Neural progenitor cell (in vitro differentiated cells): ENCODE results near the gene BRWD1. TPM values are rescaled to one million over a fixed set of nuclear protein-coding genes. Genes with fewer than 3 reads are reported as not detected.
A peak's percentile ranks its signal among the peaks of the same experiment; 100 is the strongest.

Experiments
- DNase-seq: peaks from one replicate; pipeline ENCODE4 v3.0.0-alpha.2; 2016; ENCODE audit warnings: low spot score
- H2AFZ ChIP-seq: fragments of 200-600 bp; sonication (generic); replicated peaks from 2 replicates; pipeline ENCODE4 v1.6.1; 2016; ENCODE audit warnings: antibody characterized with exemption
- H3F3A ChIP-seq: fragments of 200-600 bp; sonication (generic); 2 replicates; pipeline ENCODE4 v1.6.1; 2016; ENCODE audit warnings: antibody characterized with exemption, low read depth
- H3K27ac ChIP-seq: fragments of 200-600 bp; sonication (generic); 2 replicates; pipeline ENCODE4 v1.5.1; 2016; ENCODE audit warnings: mild to moderate bottlenecking
- H3K27me3 ChIP-seq: fragments of 200-600 bp; sonication (generic); 2 replicates; pipeline ENCODE4 v1.6.1; 2016; ENCODE audit warnings: mild to moderate bottlenecking, moderate library complexity
- H3K36me3 ChIP-seq: fragments of 200-600 bp; sonication (generic); 2 replicates; pipeline ENCODE4 v1.5.1; 2016
- H3K4me1 ChIP-seq: fragments of 200-600 bp; sonication (generic); 2 replicates; pipeline ENCODE4 v1.6.1; 2016; ENCODE audit warnings: mixed run types
- H3K4me2 ChIP-seq: fragments of 200-600 bp; sonication (generic); 2 replicates; pipeline ENCODE4 v1.6.1; 2016
- H3K4me3 ChIP-seq: fragments of 200-600 bp; sonication (generic); 2 replicates; pipeline ENCODE4 v1.5.1; 2016
- H3K79me2 ChIP-seq: fragments of 200-600 bp; sonication (generic); 2 replicates; pipeline ENCODE4 v1.6.1; 2016; ENCODE audit warnings: low read depth
- H3K9ac ChIP-seq: fragments of 200-600 bp; sonication (generic); 2 replicates; pipeline ENCODE4 v1.6.1; 2016
- H3K9me3 ChIP-seq: fragments of 200-600 bp; sonication (generic); 2 replicates; pipeline ENCODE4 v1.5.1; 2016; ENCODE audit warnings: low read depth
- H4K20me1 ChIP-seq: fragments of 200-600 bp; sonication (generic); 2 replicates; pipeline ENCODE4 v1.6.1; 2016; ENCODE audit warnings: low read depth
- H3K27ac Mint-ChIP-seq: 3 replicates; pipeline ENCODE4 v1.8.0; 2021; ENCODE audit warnings: mixed read lengths
- H3K27me3 Mint-ChIP-seq: 2 replicates; pipeline ENCODE4 v1.8.0; 2022; ENCODE audit warnings: low read depth, mild to moderate bottlenecking, inconsistent platforms, moderate library complexity, mixed read lengths; ENCODE audit not compliant: insufficient read depth
- H3K36me3 Mint-ChIP-seq: 3 replicates; pipeline ENCODE4 v1.8.0; 2021; ENCODE audit warnings: mixed read lengths
- H3K4me1 Mint-ChIP-seq: 3 replicates; pipeline ENCODE4 v1.8.0; 2021; ENCODE audit warnings: mixed read lengths
- H3K4me3 Mint-ChIP-seq: 3 replicates; pipeline ENCODE4 v1.8.0; 2021; ENCODE audit warnings: mild to moderate bottlenecking, moderate library complexity, mixed read lengths
- H3K9me3 Mint-ChIP-seq: 3 replicates; pipeline ENCODE4 v1.8.0; 2020; ENCODE audit warnings: mixed read lengths
- CTCF ChIP-seq: fragments of 200-600 bp; sonication (generic); IDR thresholded peaks from 2 replicates; pipeline ENCODE4 v1.5.1; 2017; ENCODE audit warnings: antibody characterized with exemption, mild to moderate bottlenecking
- EZH2 ChIP-seq: fragments of 200-600 bp; sonication (generic); IDR thresholded peaks from 2 replicates; pipeline ENCODE4 v1.6.1; 2017; ENCODE audit warnings: antibody characterized with exemption, mild to moderate bottlenecking, moderate library complexity
- EZH2phosphoT487 ChIP-seq: fragments of 200-600 bp; sonication (generic); IDR thresholded peaks from 2 replicates; pipeline ENCODE4 v1.6.1; 2017; ENCODE audit warnings: antibody characterized with exemption
- total RNA-seq: library from RNA; depleted of rRNA; stranded (reverse); fragments of >200 nt; gene quantifications from 2 replicates; pipeline ENCODE4 v1.2.3, GENCODE V29; 2015; ENCODE audit warnings: low replicate concordance

Gene BRWD1
- total RNA-seq, 1 donor from 2014 or later = 130 TPM

- peak overlapping the region; percentile 0 for H3K27ac Mint-ChIP-seq
- no peak overlapping the region for H3K4me3 Mint-ChIP-seq
- peaks cover 6% of the 10 kb centered on the region for H3K36me3 Mint-ChIP-seq
- H3K79me2 ChIP-seq = no peaks in the 10 kb centered on the region
- no peak overlapping the region for H3K4me3 ChIP-seq
- H3K9me3 ChIP-seq = no peaks in the 10 kb centered on the region
- no peaks in the 10 kb centered on the region for H3K9me3 Mint-ChIP-seq
- H3K27me3 ChIP-seq = no peaks in the 10 kb centered on the region
- peaks cover 7% of the 10 kb centered on the region for H3K27me3 Mint-ChIP-seq
- H4K20me1 ChIP-seq = no peaks in the 10 kb centered on the region
- no peaks in the 10 kb centered on the region for H3K4me1 ChIP-seq
- no peak overlapping the region for H3K9ac ChIP-seq
- no peak for DNase-seq
- H3F3A ChIP-seq = no peaks in the 10 kb centered on the region
- TF ChIP-seq EZH2 = no peak
- TF ChIP-seq CTCF = no peak
- TF ChIP-seq EZH2phosphoT487 = no peak
- H3K27ac ChIP-seq = no peak overlapping the region
- H3K36me3 ChIP-seq = no peaks in the 10 kb centered on the region
- no peak overlapping the region for H2AFZ ChIP-seq
- no peak overlapping the region for H3K4me2 ChIP-seq
- H3K4me1 Mint-ChIP-seq = peaks cover 4% of the 10 kb centered on the region
Observed at GRCh38 chr21:39321424-39321823, 8.0 kb upstream of the BRWD1 start.

DNA sequence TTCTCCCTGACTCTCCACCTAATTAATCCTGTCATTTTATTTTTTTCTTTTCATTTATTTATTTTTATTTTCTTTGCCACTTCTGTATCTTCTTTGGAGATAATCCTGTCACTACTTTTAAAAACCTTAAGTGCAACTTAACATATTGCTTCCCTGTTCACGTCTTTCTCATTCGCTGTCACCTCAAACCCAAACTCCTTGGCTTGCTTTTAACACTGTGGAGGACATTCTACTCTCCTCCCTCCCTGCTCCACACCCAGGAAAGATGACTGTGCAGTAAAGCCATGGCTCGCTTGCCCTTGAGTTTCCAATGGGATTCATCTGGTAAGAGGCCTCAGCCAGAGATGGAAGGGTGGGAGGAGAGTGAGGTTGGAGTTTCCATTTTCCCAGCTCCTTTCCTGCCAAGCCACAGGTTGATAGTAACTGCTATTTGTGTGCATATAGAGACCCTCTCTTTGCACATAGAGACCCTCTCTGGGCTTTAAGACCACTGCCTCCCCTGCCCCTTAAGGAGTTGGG, 6.4 kb upstream of the BRWD1 start:
- H3K27ac ChIP-seq = no peak overlapping the region

GRCh38 chr21:39319251-39319756, 5.9 kb upstream of the BRWD1 start:
- TF ChIP-seq EZH2 (no peak), CTCF (no peak), EZH2phosphoT487 (no peak)
- DNase-seq = no peak
- no peak overlapping the region for H3K9ac ChIP-seq
- H3K4me3 ChIP-seq = no peak overlapping the region
- no peak overlapping the region for H3K4me2 ChIP-seq
- Mint-ChIP-seq H3K4me3 (no peak overlapping the region), H3K9me3 (no peaks in the 10 kb centered on the region), H3K27ac (no peak overlapping the region), H3K27me3 (peaks cover 9% of the 10 kb centered on the region), H3K4me1 (peaks cover 4% of the 10 kb centered on the region), H3K36me3 (peaks cover 9% of the 10 kb centered on the region)
- H3K27me3 ChIP-seq = no peaks in the 10 kb centered on the region
- H3K9me3 ChIP-seq = no peaks in the 10 kb centered on the region
- H3K79me2 ChIP-seq = peaks cover 13% of the 10 kb centered on the region
- no peak overlapping the region for H2AFZ ChIP-seq
- peaks cover 4% of the 10 kb centered on the region for H3K4me1 ChIP-seq
- H3K27ac ChIP-seq = no peak overlapping the region
- no peaks in the 10 kb centered on the region for H4K20me1 ChIP-seq
- H3K36me3 ChIP-seq = no peaks in the 10 kb centered on the region
- peaks cover 4% of the 10 kb centered on the region for H3F3A ChIP-seq

More for the DNA sequence above, 6.4 kb upstream of the BRWD1 start:
- Histone ChIP-seq H3K4me2 (no peak overlapping the region), H3K4me1 (peaks cover under 1% of the 10 kb centered on the region), H4K20me1 (no peaks in the 10 kb centered on the region), H2AFZ (no peak overlapping the region), H3K79me2 (peaks cover 7% of the 10 kb centered on the region), H3K9me3 (no peaks in the 10 kb centered on the region), H3K36me3 (no peaks in the 10 kb centered on the region), H3K4me3 (no peak overlapping the region), H3F3A (peaks cover under 1% of the 10 kb centered on the region), H3K9ac (no peak overlapping the region), H3K27me3 (no peaks in the 10 kb centered on the region)
- no peak overlapping the region for H3K4me3 Mint-ChIP-seq
- peaks cover 5% of the 10 kb centered on the region for H3K36me3 Mint-ChIP-seq
- TF ChIP-seq CTCF (no peak), EZH2phosphoT487 (no peak), EZH2 (no peak)
- no peak for DNase-seq
- no peaks in the 10 kb centered on the region for H3K9me3 Mint-ChIP-seq
- H3K27me3 Mint-ChIP-seq = peaks cover 6% of the 10 kb centered on the region
- no peak overlapping the region for H3K27ac Mint-ChIP-seq
- H3K4me1 Mint-ChIP-seq = peaks cover 3% of the 10 kb centered on the region
